Activated T-helper 1 cell treated with Interleukin-2 at 50 U/mL for 16 hours (primary cell): ENCODE results near the gene NTF3.
"Not testable (repeated sequence)": the region's sequence is repeated elsewhere in the genome, so short reads cannot be mapped to it uniquely, and the experiment has no call there.

Source experiments
- DNase-seq: peaks from one replicate; pipeline ENCODE4 v3.0.0-alpha.2; 2020; ENCODE audit warnings: low read depth

The NTF3 gene

DNA sequence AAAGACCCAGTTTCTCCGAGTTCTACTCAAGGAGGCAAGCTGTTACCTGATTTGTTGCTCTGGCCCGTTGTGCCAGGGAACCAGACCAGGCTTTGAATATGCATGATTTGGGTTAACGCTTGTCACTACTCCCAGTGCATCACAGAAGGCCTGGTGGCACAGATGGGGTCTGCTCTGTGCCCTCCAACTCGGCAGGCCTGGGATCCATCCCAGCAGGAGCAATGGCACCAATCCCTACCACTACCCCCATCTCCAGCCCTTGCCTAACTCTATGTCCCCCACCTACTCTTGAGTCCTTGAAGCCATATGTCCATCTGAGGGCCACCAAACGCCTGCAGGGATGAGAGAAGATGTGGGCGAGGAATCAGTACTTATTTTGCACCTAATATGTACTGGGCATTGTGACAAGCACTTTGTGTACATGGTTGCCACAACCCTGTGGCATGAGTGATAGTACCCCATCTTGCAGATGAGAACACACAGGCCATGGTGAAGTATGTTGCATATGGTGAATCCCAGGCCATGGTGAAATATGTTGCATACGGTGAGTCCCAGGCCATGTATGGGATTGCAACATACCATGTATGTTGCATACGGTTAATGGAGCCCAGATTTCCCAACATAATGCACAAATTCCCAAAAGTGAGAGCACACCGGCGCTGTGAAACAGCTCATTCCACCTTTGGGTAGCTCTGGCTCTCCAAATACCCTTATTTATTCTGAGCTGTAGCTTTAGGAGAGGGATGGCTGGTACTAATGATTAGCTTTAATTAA, 102.7 kb downstream of the NTF3 start:
- no peak for DNase-seq

DNA sequence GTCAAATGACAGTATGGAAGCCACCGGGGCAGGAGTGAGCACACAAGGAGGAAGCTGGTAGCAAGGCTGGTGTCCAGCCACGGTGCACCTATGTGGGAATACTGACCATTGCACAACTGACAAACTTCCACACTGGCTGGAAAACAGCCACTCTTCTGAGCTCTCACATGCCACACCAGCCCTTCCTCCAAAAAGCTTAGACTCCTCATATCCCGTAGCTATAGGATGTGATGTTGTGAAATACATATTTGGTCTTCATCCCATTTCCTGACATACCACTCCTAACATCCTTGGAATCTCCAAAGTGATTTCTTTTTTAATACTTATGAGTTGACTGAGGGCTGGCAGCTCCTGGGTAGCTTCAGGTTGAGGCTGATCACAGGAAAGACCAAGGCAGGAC, 103.6 kb downstream of the NTF3 start:
- DNase-seq, result no peak

DNA sequence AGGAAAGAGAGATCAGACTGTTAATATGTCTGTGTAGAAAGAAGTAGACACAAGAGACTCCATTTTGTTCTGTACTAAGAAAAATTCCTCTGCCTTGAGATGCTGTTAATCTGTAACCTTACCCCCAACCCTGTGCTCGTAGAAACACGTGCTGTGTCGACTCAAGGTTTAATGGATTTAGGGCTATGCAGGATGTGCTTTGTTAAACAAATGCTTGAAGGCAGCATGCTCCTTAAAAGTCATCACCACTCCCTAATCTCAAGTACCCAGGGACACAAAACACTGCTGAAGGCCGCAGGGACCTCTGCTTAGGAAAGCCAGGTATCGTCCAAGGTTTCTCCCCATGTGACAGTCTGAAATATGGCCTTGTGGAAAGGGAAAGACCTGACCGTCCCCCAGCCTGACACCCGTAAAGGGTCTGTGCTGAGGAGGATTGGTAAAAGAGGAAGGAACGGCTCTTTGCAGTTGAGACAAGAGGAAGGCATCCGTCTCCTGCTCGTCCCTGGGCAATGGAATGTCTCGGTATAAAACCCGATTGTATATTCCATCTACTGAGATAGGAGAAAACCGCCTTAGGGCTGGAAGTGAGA, 105.2 kb downstream of the NTF3 start:
- not testable (repeated sequence) for DNase-seq

DNA sequence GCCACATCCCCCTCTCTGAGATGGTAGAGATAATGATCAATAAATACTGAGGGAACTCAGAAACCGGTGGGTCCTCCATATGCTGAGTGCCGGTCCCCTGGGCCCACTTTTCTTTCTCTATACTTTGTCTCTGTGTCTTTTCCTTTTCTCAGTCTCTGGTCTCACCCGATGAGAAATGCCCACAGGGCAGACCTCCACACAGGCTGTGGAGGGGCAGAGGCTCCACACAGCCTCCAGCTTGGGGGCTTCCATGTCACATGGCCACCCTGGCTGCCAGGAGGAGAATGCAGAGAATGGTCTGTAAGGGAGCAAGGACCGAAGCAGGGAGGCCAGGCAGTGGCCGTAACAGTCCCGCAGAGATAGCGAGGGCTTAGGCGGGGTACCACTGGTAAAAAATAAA, 105.9 kb downstream of the NTF3 start:
- DNase-seq, result no peak
